Measurements from ENCODE around the gene PEX3. TPM values are rescaled to one million over a fixed set of nuclear protein-coding genes. Genes with fewer than 3 reads are reported as not detected.

PEX3 gene
- total RNA-seq, 1 experiment from 2014 or later, result 23.8 TPM

DNA sequence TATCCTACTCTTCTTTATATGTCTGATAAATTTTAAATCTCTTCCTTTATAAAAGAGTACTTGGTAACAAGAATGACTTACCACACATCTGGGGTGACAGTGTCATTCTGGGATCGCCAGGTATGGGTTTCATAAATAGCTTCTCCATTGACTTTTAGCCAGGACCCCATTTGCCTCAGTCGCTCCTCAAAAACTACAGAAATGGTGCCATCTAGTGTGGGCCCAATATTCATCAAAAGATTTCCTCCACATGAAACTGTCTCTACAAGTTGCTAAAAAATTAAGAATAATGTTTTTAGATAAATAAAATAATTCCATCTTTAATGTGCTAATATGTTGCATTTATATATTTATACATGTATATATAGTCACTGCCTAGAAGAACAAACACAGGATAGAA is 51.2 kb downstream of the PEX3 start:
- H3K27ac ChIP-seq (ENCODE audit: low read length), result no peak overlapping the region
- intact Hi-C loops (cut with micrococcal nuclease), result no loop called here
- no peaks in the 10 kb centered on the region for H3K9me3 ChIP-seq (ENCODE audit: low read length)
- H3K4me3 ChIP-seq (ENCODE audit: low read length), result no peak overlapping the region
- no TSS peak for BruUV-seq (replicated peaks)
- TF ChIP-seq, protein P1, sequence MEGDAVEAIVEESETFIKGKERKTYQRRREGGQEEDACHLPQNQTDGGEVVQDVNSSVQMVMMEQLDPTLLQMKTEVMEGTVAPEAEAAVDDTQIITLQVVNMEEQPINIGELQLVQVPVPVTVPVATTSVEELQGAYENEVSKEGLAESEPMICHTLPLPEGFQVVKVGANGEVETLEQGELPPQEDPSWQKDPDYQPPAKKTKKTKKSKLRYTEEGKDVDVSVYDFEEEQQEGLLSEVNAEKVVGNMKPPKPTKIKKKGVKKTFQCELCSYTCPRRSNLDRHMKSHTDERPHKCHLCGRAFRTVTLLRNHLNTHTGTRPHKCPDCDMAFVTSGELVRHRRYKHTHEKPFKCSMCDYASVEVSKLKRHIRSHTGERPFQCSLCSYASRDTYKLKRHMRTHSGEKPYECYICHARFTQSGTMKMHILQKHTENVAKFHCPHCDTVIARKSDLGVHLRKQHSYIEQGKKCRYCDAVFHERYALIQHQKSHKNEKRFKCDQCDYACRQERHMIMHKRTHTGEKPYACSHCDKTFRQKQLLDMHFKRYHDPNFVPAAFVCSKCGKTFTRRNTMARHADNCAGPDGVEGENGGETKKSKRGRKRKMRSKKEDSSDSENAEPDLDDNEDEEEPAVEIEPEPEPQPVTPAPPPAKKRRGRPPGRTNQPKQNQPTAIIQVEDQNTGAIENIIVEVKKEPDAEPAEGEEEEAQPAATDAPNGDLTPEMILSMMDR (conservative IDR thresholded peaks at IDR 0.05; ENCODE audit: low read depth, low read length), result 0 out of 2 replicates have a peak, but pooled peaks have one; percentile 13
- TF ChIP-seq EZH2 (IDR thresholded peaks at IDR 0.05; ENCODE audit: low read length, unreplicated experiment) (no peak), EZH2phosphoT487 (IDR thresholded peaks at IDR 0.05; ENCODE audit: borderline replicate concordance, low read length) (no peak)
- no peaks in the 10 kb centered on the region for H3K27me3 ChIP-seq (ENCODE audit: low read length)
- H4K20me1 ChIP-seq (ENCODE audit: low read length), result no peaks in the 10 kb centered on the region
- no peak overlapping the region for H3K4me2 ChIP-seq (ENCODE audit: low read length)
- H3K36me3 ChIP-seq (ENCODE audit: low read depth, low read length), result peaks cover 23% of the 10 kb centered on the region
- no peaks in the 10 kb centered on the region for H3K9me2 ChIP-seq (replicated peaks; ENCODE audit: low read length)
- ATAC-seq, result no peak
- H2AFZ ChIP-seq (ENCODE audit: low read length), result no peak overlapping the region
- H3K79me2 ChIP-seq (ENCODE audit: low read length), result no peaks in the 10 kb centered on the region
- no peaks in the 10 kb centered on the region for H3F3A ChIP-seq (ENCODE audit: low read length, unreplicated experiment)
- POLR2A ChIA-PET (ENCODE audit: unreplicated experiment), result no interaction called here
- no peaks in the 10 kb centered on the region for H3K4me1 ChIP-seq (ENCODE audit: insufficient read depth, low read length)
- H3K9ac ChIP-seq (ENCODE audit: low read length), result no peak overlapping the region
- DNase-seq, result no peak
- CTCF ChIA-PET, result interaction anchor here (0.5 to 0.6 kb wide), 2 partner anchors 9 kb away, joined by 3 read pairs; no protein-coding TSS in a partner anchor

DNA sequence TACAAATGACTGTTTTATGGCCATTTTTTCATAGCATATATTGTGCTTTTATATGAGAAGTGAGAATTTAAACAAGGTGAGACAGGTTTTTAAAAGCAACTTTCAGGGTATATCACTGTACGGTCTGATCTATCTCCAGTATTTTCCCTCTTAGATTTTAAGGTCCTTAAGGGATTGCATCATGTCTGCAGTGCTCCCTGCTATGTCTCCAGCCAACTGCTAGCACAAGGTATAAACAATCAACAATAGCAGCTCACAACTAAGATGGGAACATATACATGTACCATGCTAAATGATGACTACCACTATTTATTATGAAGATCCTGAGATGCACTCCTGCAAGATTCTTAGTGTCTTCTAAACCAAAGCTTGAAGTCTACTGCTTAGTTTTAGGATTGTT is 53.8 kb downstream of the PEX3 start:
- Histone ChIP-seq H3K79me2 (ENCODE audit: low read length) (peaks cover 15% of the 10 kb centered on the region), H2AFZ (ENCODE audit: low read length) (no peak overlapping the region), H3K4me1 (ENCODE audit: insufficient read depth, low read length) (peaks cover 2% of the 10 kb centered on the region), H3K4me3 (ENCODE audit: low read length) (no peak overlapping the region), H3K36me3 (ENCODE audit: low read depth, low read length) (peaks cover 23% of the 10 kb centered on the region), H3K9me2 (replicated peaks; ENCODE audit: low read length) (no peaks in the 10 kb centered on the region), H3K9ac (ENCODE audit: low read length) (no peak overlapping the region), H3K9me3 (ENCODE audit: low read length) (no peaks in the 10 kb centered on the region), H3K27me3 (ENCODE audit: low read length) (no peaks in the 10 kb centered on the region), H3K27ac (ENCODE audit: low read length) (no peak overlapping the region), H3F3A (ENCODE audit: low read length, unreplicated experiment) (no peaks in the 10 kb centered on the region), H3K4me2 (ENCODE audit: low read length) (no peak overlapping the region), H4K20me1 (ENCODE audit: low read length) (0 out of 2 replicates have a peak, but pooled peaks cover 3% of the 10 kb centered on the region)
- ChIA-PET CTCF (no interaction called here), POLR2A (ENCODE audit: unreplicated experiment) (no interaction called here)
- DNase-seq (no peak), ATAC-seq (no peak)
- TF ChIP-seq EZH2 (IDR thresholded peaks at IDR 0.05; ENCODE audit: low read length, unreplicated experiment), result no peak
- BruUV-seq (replicated peaks), result no TSS peak
- intact Hi-C loops (cut with micrococcal nuclease), result no loop called here

DNA sequence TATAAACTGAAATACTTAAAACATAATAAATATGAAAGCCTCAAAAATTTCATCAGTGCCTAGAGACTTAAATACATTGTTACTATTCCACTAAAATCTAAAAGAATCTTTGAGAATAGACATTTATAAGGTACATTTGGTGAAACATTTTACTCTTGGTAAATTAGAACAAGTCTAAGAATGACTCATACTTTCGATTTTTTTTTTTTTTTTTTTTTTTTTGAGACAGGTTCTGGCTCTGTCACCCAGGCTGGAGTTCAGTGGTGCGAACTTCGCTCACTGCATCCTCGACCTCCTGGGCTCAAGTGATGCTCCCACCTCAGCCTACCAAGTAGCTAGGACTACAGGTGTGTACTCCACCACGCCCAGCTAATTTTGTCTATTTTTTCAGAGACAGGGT is 54.5 kb downstream of the PEX3 start:
- ATAC-seq (no peak), DNase-seq (no peak)
- ChIA-PET POLR2A (ENCODE audit: unreplicated experiment) (no interaction called here), CTCF (no interaction called here)
- Histone ChIP-seq H4K20me1 (ENCODE audit: low read length) (0 out of 2 replicates have a peak, but pooled peaks cover 3% of the 10 kb centered on the region), H3K4me3 (ENCODE audit: low read length) (no peak overlapping the region), H3K36me3 (ENCODE audit: low read depth, low read length) (peaks cover 23% of the 10 kb centered on the region), H3K27ac (ENCODE audit: low read length) (no peak overlapping the region), H3F3A (ENCODE audit: low read length, unreplicated experiment) (no peaks in the 10 kb centered on the region), H3K27me3 (ENCODE audit: low read length) (no peaks in the 10 kb centered on the region), H3K9me3 (ENCODE audit: low read length) (no peaks in the 10 kb centered on the region), H3K79me2 (ENCODE audit: low read length) (peaks cover 22% of the 10 kb centered on the region), H3K9me2 (replicated peaks; ENCODE audit: low read length) (no peaks in the 10 kb centered on the region), H3K4me2 (ENCODE audit: low read length) (no peak overlapping the region), H3K4me1 (ENCODE audit: insufficient read depth, low read length) (peaks cover 9% of the 10 kb centered on the region), H3K9ac (ENCODE audit: low read length) (no peak overlapping the region), H2AFZ (ENCODE audit: low read length) (no peak overlapping the region)
- BruUV-seq (replicated peaks), result no TSS peak
- TF ChIP-seq, protein P1 (conservative IDR thresholded peaks at IDR 0.05; ENCODE audit: low read depth, low read length), result no peak
- TF ChIP-seq EZH2 (IDR thresholded peaks at IDR 0.05; ENCODE audit: low read length, unreplicated experiment), result no peak
- no peak for TF ChIP-seq EZH2phosphoT487 (IDR thresholded peaks at IDR 0.05; ENCODE audit: borderline replicate concordance, low read length)
- intact Hi-C loops (cut with micrococcal nuclease), result no loop called here
